Left lung (tissue), 10 donors: ENCODE results near the gene POLD3. TPM values are rescaled to one million over a fixed set of nuclear protein-coding genes. Genes with fewer than 3 reads are reported as not detected.
"Not testable (repeated sequence)": the region's sequence is repeated elsewhere in the genome, so short reads cannot be mapped to it uniquely, and the experiment has no call there.

Source experiments
- ATAC-seq: fragments of 200-7000 bp; cut with Tn5 transposase; one replicate; pipeline ENCODE4 v1.9.1; 2020; ENCODE audit warnings: moderate library complexity
- DNase-seq, 4 donors: peaks; one replicate each; pipeline ENCODE4 v3.0.0-alpha.2; 2013 to 2020
- H3K27ac ChIP-seq, 2 donors: fragments of 200-600 bp; sonication (generic) in 1 of 2; one replicate each; pipeline versions ENCODE4 v1.5.0 to v1.8.0; 2020 to 2021
- H3K27me3 ChIP-seq, 2 donors: fragments of 200-600 bp; sonication (generic) in 1 of 2; one replicate each; pipeline versions ENCODE4 v1.5.0 to v1.8.0; 2020 to 2021
- H3K36me3 ChIP-seq, 2 donors: fragments of 200-600 bp; sonication (generic) in 1 of 2; one replicate each; pipeline versions ENCODE4 v1.5.0 to v1.8.0; 2020 to 2021
- H3K4me1 ChIP-seq, 2 donors: fragments of 200-600 bp; one replicate each; pipeline ENCODE4 v1.8.0; 2021
- H3K4me3 ChIP-seq, 2 donors: fragments of 200-600 bp; sonication (generic) in 1 of 2; one replicate each; pipeline versions ENCODE4 v1.5.0 to v1.8.0; 2020 to 2021; ENCODE audit warnings: mild to moderate bottlenecking in 1 of 2
- H3K9me3 ChIP-seq, 2 donors: fragments of 200-600 bp; sonication (generic) in 1 of 2; one replicate each; pipeline versions ENCODE4 v1.5.0 to v1.8.0; 2020 to 2021
- CTCF ChIP-seq, 2 donors: fragments of 200-600 bp; sonication (generic) in 1 of 2; IDR thresholded peaks; one replicate each; pipeline versions ENCODE4 v1.5.0 to v1.8.0; 2021; ENCODE audit warnings: antibody characterized with exemption in 2 of 2
- intact Hi-C, 2 donors: fragments of 100-400 bp; cut with DNase I; formaldehyde crosslinking; loops; one replicate each; pipeline versions ENCODE4 v1.11.2 to v1.14.2; 2022
- polyA plus RNA-seq, 6 donors: library from polyadenylated mRNA; unstranded; fragments of 120-200 nt; gene quantifications; one replicate each; pipeline ENCODE4 v1.2.1, GENCODE V29; 2013; ENCODE audit not compliant: insufficient read length in 6 of 6
- total RNA-seq, 2 donors: library from RNA; stranded (reverse); fragmentation: NEBNext Ultra II Directional; extraction: Animal tissue kit (Norgen Biotek cat#: 25700); gene quantifications; one replicate each; pipeline ENCODE4 v1.2.1, GENCODE V29; 2021
- donor health status: DM: no; HTN: yes; CAD: no.
- donor health status: DM: no; HTN: no; CAD: no.

The POLD3 gene
- total and polyA plus RNA-seq, 8 donors = 15.0 to 41.0 (median 32.2) TPM

- Histone ChIP-seq H3K4me3 (no peak overlapping the region), H3K27ac (no peak overlapping the region), H3K36me3 (no peaks in the 10 kb centered on the region), H3K9me3 (no peaks in the 10 kb centered on the region), H3K4me1 (no peaks in the 10 kb centered on the region), H3K27me3 (no peaks in the 10 kb centered on the region)
- no peak for TF ChIP-seq CTCF (IDR thresholded peaks at IDR 0.05)
- intact Hi-C loops = no loop called here
- no peak for ATAC-seq
- DNase-seq = no peak
Observed at GRCh38 chr11:74583024-74583624, 9.3 kb upstream of the POLD3 start.

DNA sequence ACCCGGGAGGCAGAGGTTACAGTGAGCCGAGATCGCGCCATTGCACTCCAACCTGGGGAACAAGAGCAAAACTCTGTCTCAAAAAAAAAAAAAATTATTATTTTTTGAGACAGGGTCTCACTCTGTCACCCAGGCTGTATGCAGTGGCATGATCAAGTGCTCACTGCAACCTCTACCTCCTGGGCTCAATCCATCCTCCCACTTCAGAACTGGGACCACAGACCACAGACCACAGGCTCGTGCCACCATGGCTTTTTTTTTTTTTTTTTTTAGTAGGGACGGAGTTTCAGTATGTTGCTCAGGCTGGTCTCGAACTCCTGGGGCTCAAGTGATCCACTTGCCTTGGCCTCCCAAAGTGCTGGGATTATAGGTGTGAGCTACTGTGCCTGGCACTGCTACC, 1.9 kb upstream of the POLD3 start:
- Histone ChIP-seq H3K36me3 (peaks cover 0 to 11% of the 10 kb centered on the region in 2 donors), H3K4me1 (peaks cover 6 to 23% of the 10 kb centered on the region in 2 donors)
- H3K4me3 ChIP-seq, ATAC-seq, intact Hi-C loops, H3K9me3 ChIP-seq, DNase-seq, H3K27ac ChIP-seq, H3K27me3 ChIP-seq: not testable (repeated sequence)

GRCh38 chr11:74592063-74592440, 330 bp upstream of the POLD3 start:
- peak; percentile 43 for ATAC-seq

DNA sequence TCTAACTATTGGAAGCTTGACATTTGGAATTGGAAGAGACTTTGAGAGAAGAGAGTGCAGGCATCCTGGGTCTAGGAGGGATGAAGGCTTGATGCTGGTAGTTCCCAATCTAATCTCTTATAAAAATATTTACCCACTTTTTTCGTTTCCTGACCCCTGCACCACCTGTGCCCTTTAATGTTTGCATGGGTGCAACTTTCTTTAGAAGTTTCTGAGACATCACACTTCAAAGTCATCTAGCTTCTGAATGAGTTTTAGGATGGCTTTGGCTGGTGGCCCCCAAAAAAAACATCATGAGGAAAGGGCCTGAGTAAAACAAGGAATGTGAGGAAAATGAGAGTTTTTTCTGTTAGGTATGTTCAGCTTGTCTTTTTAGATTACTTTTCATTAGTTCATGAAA, 1.1 kb downstream of the POLD3 start:
- no peak for TF ChIP-seq CTCF (IDR thresholded peaks at IDR 0.05)
- ATAC-seq (no peak), DNase-seq (no peak)
- peak overlapping the region in 1 of 2 donors; percentile 93 for H3K27ac ChIP-seq
- H3K36me3 ChIP-seq = peaks cover 0 to 33% of the 10 kb centered on the region in 2 donors
- H3K9me3 ChIP-seq = no peaks in the 10 kb centered on the region
- H3K27me3 ChIP-seq = no peaks in the 10 kb centered on the region
- intact Hi-C loops = no loop called here
- H3K4me3 ChIP-seq = peak overlapping the region; percentile 80 to 100
- H3K4me1 ChIP-seq = peaks cover 6 to 23% of the 10 kb centered on the region in 2 donors

More at GRCh38 chr11:74592063-74592440, 330 bp upstream of the POLD3 start:
- TF ChIP-seq CTCF (IDR thresholded peaks at IDR 0.05) = no peak
- Histone ChIP-seq H3K27me3 (no peaks in the 10 kb centered on the region), H3K4me3 (peak overlapping the region; percentile 80 to 100), H3K9me3 (no peaks in the 10 kb centered on the region), H3K36me3 (peaks cover 0 to 23% of the 10 kb centered on the region in 2 donors), H3K4me1 (peaks cover 6 to 23% of the 10 kb centered on the region in 2 donors), H3K27ac (peak overlapping the region; percentile 88 to 93)
- intact Hi-C loops = no loop called here
- no peak for DNase-seq

DNA sequence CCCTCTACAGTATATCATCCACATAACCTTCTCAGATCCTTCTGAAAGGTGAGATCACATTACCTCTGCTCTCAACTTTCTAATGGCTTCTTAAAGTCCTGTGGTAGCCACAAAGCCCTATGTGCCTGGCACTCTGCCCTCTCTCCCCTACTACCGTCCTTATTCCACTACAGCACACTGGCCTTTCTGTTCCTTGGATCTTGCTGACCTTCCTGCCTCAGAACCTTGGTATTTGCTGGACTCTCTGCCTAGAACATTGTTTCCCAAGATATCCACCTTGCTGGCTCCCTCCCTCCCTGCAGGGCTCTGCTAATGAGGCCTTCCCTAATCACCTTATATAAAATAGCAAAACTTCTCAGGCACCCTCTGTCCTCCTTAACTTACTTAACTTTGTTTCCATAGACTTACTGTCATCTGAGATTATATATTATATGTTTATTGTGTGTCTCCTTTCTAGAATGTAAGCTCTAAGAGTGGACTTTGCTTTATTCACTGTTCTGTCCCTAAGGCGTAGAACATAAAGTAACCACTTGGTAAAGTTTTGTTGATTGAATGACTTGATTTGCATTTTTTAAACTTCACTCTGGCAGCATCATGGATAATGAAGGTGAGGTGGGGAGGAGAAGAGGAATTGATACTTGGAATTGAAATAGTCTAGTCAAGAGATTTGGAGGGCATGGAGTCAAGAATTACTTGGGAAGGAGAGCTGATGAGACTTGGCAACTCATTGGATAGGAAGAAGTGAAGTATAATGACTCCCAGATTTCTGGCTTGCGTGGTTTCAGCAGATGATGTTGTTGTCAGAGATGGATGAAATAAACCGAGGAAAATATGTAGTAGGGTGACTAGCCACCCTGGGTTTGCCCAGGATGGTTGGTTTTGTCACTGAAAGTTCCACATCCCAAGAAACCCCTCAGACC, 10.5 kb downstream of the POLD3 start:
- TF ChIP-seq CTCF (IDR thresholded peaks at IDR 0.05) = no peak
- ATAC-seq = no peak

More for the DNA sequence above, 10.5 kb downstream of the POLD3 start:
- H3K9me3 ChIP-seq = no peaks in the 10 kb centered on the region
- no peaks in the 10 kb centered on the region for H3K27me3 ChIP-seq
- H3K4me3 ChIP-seq = no peak overlapping the region
- H3K27ac ChIP-seq = no peak overlapping the region
- H3K4me1 ChIP-seq = no peaks in the 10 kb centered on the region
- intact Hi-C loops = no loop called here
- DNase-seq = no peak
- peaks cover 0 to 54% of the 10 kb centered on the region in 2 donors for H3K36me3 ChIP-seq
